ENCODE results near the gene FRMD8.

- TF ChIP-seq CEBPB (tag; IDR thresholded peaks at IDR 0.05) (no peak), U2AF2 (optimal IDR thresholded peaks at IDR 0.05; ENCODE audit: low read depth, low read length) (no peak), ZBTB7A (IDR thresholded peaks at IDR 0.05; ENCODE audit: borderline replicate concordance, control insufficient read depth, low read depth, low read length) (no peak), POLR2AphosphoS5 (IDR thresholded peaks at IDR 0.05; ENCODE audit: control insufficient read depth, insufficient read depth, low read depth, low read length) (no peak), CTCF (IDR thresholded peaks at IDR 0.05 in 2 of 3, conservative IDR thresholded peaks at IDR 0.05 in 1 of 3; ENCODE audit: insufficient read depth in 2 of 3, low read depth in 1 of 3, low read length in 3 of 3) (no peak), ZBTB26 (CRISPR knock-in tag; IDR thresholded peaks at IDR 0.05) (no peak), MCM3 (IDR thresholded peaks at IDR 0.05) (no peak), ATF3 (IDR thresholded peaks at IDR 0.05) (no peak), ATF3 (CRISPR knock-in tag; conservative IDR thresholded peaks at IDR 0.05) (no peak)
These were observed 6.5 kb downstream of the FRMD8 start for GRCh38 chr11:65392899-65393298.

Measured in K562 (cell line).